GDM1 (cell line): ENCODE measurements around the gene WDFY4.

Experiments used
- DNase-seq: peaks from one replicate; lab custom pipeline; 2025; lab: John Stamatoyannopoulos, UW

WDFY4 gene

GRCh38 chr10:48655411-48656240, 29.0 kb upstream of the WDFY4 start:
- DNase-seq, result no peak

- DNase-seq, result peak; percentile 88
These were observed 28.3 kb upstream of the WDFY4 start for GRCh38 chr10:48656241-48656913.

DNA sequence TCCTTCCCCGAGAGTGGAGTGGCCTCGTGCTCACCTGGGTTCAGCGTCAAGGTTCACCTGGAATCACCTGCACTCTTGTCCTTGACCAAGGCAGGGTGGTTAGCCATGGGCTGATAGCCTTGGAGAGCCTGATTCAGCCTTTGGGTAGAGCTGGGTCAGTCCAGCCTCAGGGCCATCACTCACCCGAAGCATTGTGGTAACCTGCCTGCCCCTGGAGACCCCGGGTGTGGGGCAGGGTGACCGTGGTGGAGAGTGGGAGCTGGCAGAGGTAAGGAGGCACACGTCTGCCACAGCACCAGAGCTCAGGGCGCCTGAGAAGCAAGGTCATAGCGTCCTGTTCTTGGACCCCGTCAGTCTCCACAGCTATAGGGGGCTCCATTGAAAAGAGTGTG, 27.8 kb upstream of the WDFY4 start:
- no peak for DNase-seq

DNA sequence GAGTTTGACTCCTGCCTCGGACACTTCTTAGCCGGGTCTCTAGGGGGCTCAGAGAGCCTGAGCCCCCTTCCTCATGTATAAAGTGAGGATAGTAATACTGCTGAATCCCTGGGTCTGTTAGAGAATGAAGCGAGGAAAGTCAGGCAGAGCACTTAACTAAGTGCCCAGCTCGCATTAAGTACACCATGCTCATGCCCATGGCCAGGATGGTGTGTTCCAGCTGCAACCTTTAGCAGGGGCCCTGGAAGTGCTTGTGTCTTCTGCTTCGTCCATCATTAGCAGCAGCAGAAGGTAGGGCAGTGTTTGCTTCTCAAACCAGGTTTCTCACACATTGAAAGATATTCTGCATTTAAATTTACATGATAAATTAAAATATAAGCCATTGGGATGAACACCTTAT, 27.3 kb upstream of the WDFY4 start:
- DNase-seq, result no peak

DNA sequence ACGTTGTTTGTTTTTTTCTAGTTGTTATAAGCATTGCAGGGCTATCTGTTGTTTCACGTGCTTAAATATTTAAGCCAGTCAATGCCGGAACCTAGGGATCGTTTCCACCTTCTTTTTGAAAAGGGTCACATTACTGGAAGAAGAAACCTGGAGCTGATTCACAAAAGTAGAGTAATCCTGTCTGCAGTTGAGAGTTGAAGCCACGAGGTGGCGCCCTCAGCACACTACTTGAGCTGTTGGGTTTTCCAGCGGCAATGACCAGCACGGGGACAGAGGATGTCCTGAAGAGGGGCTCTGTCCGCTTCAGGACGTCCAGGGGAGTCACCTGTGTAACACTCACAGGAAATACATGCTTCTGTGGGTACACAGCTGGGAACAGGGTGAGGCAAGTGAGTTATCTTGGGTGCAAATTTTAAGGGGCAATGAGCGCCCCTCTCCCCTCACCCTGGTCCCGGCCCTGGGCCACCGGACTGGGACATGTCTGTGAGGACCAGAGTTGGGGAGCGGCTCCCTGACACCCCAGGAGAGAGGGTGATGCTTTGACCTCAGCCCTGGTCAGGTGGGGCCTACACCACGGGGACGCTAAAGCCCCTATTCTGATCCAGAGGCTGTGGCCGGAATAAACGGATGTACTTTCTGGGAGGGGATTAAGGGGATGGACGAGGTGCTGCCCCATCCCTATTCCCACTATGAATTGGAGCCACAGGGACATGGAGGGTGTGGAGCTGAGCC, 26.3 kb upstream of the WDFY4 start:
- DNase-seq, result peak; percentile 18

DNA sequence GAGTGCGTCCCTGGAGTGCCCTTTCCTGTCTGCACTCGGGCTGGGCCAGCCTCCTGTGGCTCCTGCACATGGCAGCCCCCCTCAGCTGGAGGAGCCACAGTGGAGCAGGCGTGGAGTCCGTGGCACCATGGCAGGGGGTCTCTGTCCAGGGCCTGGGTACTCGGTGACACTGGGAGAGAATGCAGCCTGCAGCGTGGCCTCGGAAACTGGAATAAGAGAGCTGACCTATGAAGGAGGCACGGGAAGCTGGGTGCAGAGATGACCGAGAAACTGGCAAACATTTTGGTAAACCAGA, 25.8 kb upstream of the WDFY4 start:
- DNase-seq, result no peak

GRCh38 chr10:48659790-48660189, 24.9 kb upstream of the WDFY4 start:
- no peak for DNase-seq

DNA sequence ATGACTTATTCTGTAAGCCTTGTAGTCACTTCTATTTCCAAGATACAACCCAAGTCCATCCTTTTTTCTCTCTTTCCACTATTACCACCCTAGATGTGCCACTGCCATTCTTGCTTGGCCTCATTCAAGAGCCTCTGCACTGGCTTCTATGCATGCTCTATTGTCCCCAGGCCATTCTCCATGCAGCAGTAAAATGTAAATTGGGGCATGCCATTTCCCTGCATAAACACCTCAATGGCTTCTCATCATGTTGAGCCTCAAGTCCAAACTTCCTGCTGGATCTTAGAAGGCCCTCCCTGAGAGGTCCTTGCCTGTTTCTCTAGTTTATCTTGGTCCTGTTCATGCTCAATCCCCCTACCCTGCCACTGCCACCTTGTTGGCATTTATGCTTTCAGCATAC, 23.2 kb upstream of the WDFY4 start:
- no peak for DNase-seq

DNA sequence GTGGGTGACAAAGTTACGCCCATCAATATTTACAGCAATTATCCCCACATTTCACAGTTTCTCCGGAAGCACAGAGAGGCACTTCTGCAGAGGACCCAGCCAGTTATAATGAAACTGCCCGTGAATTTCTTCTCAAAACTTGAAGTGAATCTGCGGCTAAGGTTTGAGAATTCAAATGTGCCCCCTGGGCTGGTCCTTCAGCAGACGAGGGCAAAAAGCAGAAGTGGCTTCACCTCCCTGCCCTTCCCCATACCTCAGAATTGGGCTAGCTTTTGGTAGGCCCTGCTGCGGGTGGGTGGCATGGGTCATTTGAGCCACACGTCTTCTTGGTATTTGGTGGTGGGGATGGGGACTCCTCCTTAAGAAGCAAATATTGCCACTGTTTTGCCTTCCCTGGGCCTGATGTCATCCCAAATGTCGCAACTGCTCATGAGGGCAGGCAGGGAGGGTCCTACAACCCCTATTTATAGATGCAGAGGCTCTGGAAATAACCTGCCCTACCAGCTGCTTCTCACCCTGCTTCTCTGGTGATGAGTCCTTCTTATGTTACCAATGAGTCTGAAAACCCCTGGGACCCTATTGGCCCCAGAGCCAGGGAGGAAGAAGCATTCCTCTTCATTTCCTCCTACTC, 16.6 kb upstream of the WDFY4 start:
- DNase-seq, result peak; percentile 42

- DNase-seq, result no peak
These were observed 13.4 kb upstream of the WDFY4 start for GRCh38 chr10:48670978-48671913.

DNA sequence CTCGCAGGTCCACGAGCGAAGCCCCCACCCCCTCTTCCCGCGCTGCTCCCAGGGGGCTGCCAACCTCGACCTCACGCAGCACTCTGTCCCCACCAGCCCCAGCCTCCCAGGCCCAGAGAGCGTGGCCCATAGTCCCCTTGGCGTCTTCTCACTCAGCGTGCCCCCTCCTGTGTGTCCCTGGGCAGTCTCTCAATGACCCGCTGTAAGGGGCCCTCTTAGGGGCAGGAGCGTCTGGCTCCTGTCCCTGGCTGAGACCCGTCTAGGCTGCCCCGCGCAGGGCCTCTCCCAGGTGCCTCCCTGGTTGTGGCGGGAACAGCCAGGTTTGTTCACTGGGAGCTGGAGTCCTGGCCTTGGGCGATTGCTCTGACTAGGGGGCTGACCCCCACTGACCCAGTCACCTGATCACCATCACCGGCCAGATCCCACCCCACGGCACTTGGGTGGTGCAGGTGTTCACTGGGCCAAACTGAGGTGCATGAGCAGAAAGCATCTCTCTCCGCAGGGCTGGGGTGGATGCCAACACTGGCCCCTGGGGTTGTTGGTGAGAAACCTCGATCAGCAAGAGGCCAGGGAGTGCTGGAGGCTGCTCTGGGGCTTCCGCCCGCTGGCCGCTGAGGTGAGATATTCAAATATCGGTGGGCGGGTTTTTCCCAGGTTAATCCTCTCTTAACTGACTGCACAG, 12.6 kb upstream of the WDFY4 start:
- no peak for DNase-seq

- DNase-seq, result no peak
These were observed 11.9 kb upstream of the WDFY4 start for GRCh38 chr10:48672596-48673265.

GRCh38 chr10:48677625-48678024, 7.0 kb upstream of the WDFY4 start:
- no peak for DNase-seq

- DNase-seq, result no peak
These were observed 6.6 kb upstream of the WDFY4 start for GRCh38 chr10:48678041-48678440.

DNA sequence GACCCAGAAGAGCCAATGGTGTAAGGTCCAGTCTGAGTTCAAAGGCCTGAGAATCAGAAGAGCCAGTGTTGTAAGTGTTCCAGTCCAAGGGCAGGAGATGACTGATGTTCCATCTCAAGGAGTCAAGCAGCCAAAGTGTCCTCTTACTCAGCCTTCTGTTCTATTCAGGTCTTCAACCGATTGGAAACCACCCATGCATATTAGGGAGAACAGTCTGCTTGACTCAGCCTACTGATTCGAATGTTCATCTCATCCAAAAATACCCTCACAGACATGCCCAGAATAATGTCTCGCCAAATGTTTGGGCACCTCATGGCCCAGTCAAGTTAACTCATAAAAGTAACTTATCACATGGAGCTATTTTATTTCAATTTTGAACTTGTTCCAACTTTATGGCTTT, 2.9 kb upstream of the WDFY4 start:
- DNase-seq, result no peak

DNA sequence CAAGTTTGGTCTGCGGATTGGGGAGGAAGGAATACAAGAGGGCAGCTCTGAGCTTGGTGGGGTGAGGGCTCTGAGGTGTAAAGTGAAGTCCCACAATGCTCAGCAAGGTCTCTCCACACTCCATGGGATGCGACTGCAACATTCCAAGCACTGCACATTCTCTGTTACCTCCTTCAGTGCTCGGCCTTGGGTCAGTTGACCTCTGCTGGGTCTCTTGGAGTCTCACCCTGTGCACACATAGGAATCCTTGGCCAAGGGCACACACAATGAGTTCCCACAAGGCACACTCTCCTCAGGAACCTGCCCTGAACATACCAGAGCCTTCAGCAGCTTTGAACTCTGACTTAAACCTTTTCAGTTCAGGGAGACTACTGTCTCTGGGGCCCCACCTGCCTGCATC, 2.4 kb upstream of the WDFY4 start:
- no peak for DNase-seq

- no peak for DNase-seq
These were observed 1.2 kb upstream of the WDFY4 start for GRCh38 chr10:48683424-48683823.

DNA sequence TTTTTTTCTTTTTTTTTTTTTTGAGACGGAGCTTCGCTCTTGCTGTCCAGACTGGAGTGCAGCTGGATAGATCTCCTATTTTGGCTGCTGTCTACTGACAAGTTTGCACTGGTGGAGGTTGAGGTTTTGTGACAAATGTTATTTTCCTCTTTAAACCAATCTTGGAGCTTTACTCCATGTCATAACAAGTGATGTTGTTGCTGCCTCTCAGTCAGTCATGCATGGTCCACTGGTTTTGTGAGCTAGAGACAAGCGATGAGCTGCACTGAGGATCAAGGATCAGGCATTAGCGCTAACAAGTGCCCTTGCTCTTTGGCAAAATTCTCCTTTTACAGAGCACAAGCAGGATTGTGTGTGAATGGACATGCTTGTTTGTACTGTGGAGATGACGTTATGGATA, 805 bp upstream of the WDFY4 start:
- no peak for DNase-seq

DNA sequence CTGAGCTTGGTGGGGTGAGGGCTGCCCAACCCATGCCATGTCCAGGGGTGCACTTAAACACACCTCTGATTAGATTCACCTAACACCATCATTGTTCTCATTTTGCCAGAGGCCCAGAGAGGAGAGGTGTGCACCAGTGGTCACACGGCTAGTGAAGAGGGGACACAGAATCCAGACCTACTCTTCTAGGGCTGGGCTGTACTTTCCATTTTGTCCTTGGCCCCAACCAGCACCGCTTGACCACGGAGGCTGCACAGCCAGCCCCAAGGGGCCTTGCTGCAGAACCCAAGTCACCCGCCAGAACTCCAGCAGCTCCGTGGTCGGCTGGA, 246 bp upstream of the WDFY4 start:
- DNase-seq, result no peak

DNA sequence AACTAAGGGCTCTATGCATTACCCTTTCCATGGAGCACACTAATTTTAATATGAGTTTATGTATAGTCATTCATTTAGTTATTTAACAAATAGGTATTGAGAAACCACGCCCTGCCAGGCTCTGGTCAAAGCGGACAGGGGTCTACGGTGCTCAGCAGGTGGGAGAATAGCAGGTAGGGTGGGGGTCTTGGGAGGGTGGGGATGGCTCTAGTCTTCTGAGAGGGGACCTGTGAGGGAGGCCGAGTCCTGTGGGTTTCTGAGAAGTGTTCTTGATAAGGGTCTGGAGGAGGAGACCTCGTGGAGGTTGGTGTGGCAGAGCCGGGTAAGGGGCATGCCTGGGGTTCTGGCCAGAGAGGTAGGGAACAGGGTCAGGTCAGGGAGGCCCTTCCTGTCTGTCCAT, 1.1 kb downstream of the WDFY4 start:
- DNase-seq, result no peak
